Measurements from ENCODE around the gene CCDC57. TPM values are rescaled to one million over a fixed set of nuclear protein-coding genes. Genes with fewer than 3 reads are reported as not detected.
A peak's percentile ranks its signal among the peaks of the same experiment; 100 is the strongest.

Gene CCDC57
- total RNA-seq, 1 experiment from 2014 or later = 69.9 TPM

DNA sequence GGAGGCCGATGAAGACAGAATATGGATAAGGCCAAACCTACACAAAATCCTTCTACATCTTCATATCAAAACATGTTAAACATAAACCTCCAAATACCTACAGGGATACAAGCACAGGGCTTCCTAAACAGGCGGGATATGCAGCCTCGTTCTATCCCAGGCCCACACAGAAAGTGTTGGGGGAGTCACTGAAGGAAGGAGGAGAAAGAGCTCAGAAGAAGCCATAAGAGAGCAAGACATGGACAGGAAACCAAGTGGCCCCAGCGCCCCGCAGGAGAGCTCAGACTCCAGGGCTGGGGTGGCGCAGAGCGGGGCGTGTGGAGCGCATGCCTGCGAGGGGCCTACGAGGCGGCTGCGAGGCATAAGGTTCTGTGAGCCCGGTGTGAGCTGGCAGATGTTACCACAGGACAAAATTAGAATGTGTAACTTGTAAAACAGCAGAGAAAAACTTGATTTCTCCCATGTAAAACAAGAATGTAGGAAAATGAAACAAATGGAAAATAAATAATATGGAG, 103.6 kb downstream of the CCDC57 start:
- BruUV-seq (replicated peaks) = no TSS peak
- H3K36me3 Mint-ChIP-seq (ENCODE audit: insufficient read depth, unreplicated experiment) = peaks cover 37% of the 10 kb centered on the region
- CTCF ChIA-PET = no interaction called here
- no peak overlapping the region for H3K27ac Mint-ChIP-seq (ENCODE audit: unreplicated experiment)
- intact Hi-C loops (cut with micrococcal nuclease; ENCODE audit: unreplicated experiment) = loop anchor here (5.0 kb wide), 1 partner anchor 43 kb away; no protein-coding TSS in a partner anchor
- H3K4me1 Mint-ChIP-seq (ENCODE audit: low read depth, unreplicated experiment) = peaks cover 34% of the 10 kb centered on the region
- H3K4me3 Mint-ChIP-seq (ENCODE audit: low read depth, unreplicated experiment) = no peak overlapping the region
- DNase-seq = no peak
- no peaks in the 10 kb centered on the region for H3K27me3 Mint-ChIP-seq (ENCODE audit: unreplicated experiment)
- no peaks in the 10 kb centered on the region for H3K9me3 Mint-ChIP-seq (ENCODE audit: low read depth, unreplicated experiment)
- TF ChIP-seq, protein P1, sequence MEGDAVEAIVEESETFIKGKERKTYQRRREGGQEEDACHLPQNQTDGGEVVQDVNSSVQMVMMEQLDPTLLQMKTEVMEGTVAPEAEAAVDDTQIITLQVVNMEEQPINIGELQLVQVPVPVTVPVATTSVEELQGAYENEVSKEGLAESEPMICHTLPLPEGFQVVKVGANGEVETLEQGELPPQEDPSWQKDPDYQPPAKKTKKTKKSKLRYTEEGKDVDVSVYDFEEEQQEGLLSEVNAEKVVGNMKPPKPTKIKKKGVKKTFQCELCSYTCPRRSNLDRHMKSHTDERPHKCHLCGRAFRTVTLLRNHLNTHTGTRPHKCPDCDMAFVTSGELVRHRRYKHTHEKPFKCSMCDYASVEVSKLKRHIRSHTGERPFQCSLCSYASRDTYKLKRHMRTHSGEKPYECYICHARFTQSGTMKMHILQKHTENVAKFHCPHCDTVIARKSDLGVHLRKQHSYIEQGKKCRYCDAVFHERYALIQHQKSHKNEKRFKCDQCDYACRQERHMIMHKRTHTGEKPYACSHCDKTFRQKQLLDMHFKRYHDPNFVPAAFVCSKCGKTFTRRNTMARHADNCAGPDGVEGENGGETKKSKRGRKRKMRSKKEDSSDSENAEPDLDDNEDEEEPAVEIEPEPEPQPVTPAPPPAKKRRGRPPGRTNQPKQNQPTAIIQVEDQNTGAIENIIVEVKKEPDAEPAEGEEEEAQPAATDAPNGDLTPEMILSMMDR (IDR thresholded peaks at IDR 0.05; ENCODE audit: unreplicated experiment) = no peak

DNA sequence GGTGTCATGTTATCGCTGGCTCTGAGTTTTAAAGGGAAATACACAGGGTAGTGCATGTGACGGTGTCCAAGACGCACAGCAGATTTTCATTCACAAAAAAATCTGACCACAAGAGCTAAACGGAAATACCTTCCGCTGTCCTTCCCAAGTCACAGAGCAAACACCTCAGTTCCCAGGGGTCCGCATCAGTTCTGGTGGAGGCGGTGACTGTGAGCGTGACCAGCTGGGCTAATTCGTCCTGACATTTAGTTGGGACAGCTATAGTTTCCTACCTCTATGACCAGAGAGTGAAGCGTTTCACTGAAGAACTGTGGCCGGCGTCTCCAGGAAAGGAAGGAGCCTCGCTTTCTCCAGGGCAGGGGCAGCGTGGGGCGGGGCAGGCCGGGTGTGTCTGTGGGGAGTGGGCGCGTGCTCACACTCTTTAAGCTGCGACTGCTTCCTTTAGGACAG, 104.1 kb downstream of the CCDC57 start:
- CTCF ChIA-PET = no interaction called here
- no peak overlapping the region for H3K4me3 Mint-ChIP-seq (ENCODE audit: low read depth, unreplicated experiment)
- no TSS peak for BruUV-seq (replicated peaks)
- TF ChIP-seq, protein P1 (IDR thresholded peaks at IDR 0.05; ENCODE audit: unreplicated experiment) = no peak
- no peaks in the 10 kb centered on the region for H3K9me3 Mint-ChIP-seq (ENCODE audit: low read depth, unreplicated experiment)
- no peaks in the 10 kb centered on the region for H3K27me3 Mint-ChIP-seq (ENCODE audit: unreplicated experiment)
- H3K36me3 Mint-ChIP-seq (ENCODE audit: insufficient read depth, unreplicated experiment) = peaks cover 42% of the 10 kb centered on the region
- intact Hi-C loops (cut with micrococcal nuclease; ENCODE audit: unreplicated experiment) = loop anchor here (5.0 kb wide), 1 partner anchor 44 kb away; no protein-coding TSS in a partner anchor
- peaks cover 38% of the 10 kb centered on the region for H3K4me1 Mint-ChIP-seq (ENCODE audit: low read depth, unreplicated experiment)
- no peak for DNase-seq
- no peak overlapping the region for H3K27ac Mint-ChIP-seq (ENCODE audit: unreplicated experiment)

DNA sequence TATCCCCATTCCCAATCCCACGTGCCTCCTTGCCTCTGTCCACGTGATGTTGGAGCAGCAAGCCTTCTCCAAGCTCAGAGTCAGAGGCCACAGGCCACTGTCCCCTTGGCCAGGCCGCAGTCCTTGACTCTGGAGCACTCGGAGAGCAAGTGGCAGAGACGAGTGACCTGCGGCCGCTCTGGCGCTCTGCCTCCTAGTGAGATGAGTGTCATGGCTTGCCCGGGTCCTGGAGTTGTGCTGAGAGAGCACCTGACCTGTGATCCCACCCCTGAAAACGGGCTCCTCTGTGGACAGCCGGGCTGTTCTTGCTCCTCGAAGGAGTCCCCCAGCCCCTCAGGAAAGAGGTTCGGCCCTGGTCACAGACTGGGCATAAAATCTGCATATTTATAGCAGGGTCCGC, 104.6 kb downstream of the CCDC57 start:
- intact Hi-C loops (cut with micrococcal nuclease; ENCODE audit: unreplicated experiment) = loop anchor here (5.0 kb wide), 1 partner anchor 44 kb away; no protein-coding TSS in a partner anchor

DNA sequence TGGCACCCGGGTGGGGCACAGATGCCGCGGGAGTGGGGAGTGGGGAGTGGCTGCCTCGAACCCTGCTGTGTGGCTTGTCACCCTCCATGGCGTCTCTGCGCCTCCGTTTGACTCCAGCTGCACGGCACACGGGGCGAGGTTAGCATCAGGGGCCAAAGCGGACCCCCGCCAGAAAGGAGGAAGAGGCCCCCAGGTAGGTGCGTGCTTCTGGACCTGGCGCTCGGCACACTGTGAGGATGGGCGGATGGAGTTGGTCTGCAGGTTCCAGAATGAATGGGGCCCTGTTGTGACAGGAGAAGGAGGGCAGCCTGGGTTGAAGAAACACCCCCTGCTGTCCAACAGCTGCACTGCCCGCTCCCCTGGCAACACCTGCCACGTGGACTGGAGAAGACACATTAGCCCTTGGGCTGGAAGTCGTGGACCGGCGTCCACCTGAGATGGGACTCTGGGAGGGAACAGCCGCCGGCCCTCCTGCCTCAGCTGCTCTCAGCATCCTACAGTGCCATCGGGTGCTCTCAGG, 105.2 kb downstream of the CCDC57 start:
- Mint-ChIP-seq H3K4me1 (ENCODE audit: low read depth, unreplicated experiment) (peaks cover 38% of the 10 kb centered on the region), H3K27ac (ENCODE audit: unreplicated experiment) (no peak overlapping the region), H3K4me3 (ENCODE audit: low read depth, unreplicated experiment) (no peak overlapping the region), H3K36me3 (ENCODE audit: insufficient read depth, unreplicated experiment) (peaks cover 51% of the 10 kb centered on the region), H3K9me3 (ENCODE audit: low read depth, unreplicated experiment) (no peaks in the 10 kb centered on the region), H3K27me3 (ENCODE audit: unreplicated experiment) (no peaks in the 10 kb centered on the region)
- no peak for DNase-seq
- intact Hi-C loops (cut with micrococcal nuclease; ENCODE audit: unreplicated experiment) = loop anchor here (5.0 kb wide), 1 partner anchor 45 kb away; no protein-coding TSS in a partner anchor
- no TSS peak for BruUV-seq (replicated peaks)
- CTCF ChIA-PET = no interaction called here
- TF ChIP-seq, protein P1 (IDR thresholded peaks at IDR 0.05; ENCODE audit: unreplicated experiment) = peak; percentile 25

More for the DNA sequence above, 104.6 kb downstream of the CCDC57 start:
- H3K27ac Mint-ChIP-seq (ENCODE audit: unreplicated experiment) = no peak overlapping the region
- peaks cover 38% of the 10 kb centered on the region for H3K4me1 Mint-ChIP-seq (ENCODE audit: low read depth, unreplicated experiment)
- DNase-seq = no peak
- TF ChIP-seq, protein P1 (IDR thresholded peaks at IDR 0.05; ENCODE audit: unreplicated experiment) = no peak
- H3K36me3 Mint-ChIP-seq (ENCODE audit: insufficient read depth, unreplicated experiment) = peaks cover 47% of the 10 kb centered on the region
- H3K9me3 Mint-ChIP-seq (ENCODE audit: low read depth, unreplicated experiment) = no peaks in the 10 kb centered on the region
- BruUV-seq (replicated peaks) = no TSS peak
- no peak overlapping the region for H3K4me3 Mint-ChIP-seq (ENCODE audit: low read depth, unreplicated experiment)
- CTCF ChIA-PET = no interaction called here
- H3K27me3 Mint-ChIP-seq (ENCODE audit: unreplicated experiment) = no peaks in the 10 kb centered on the region

Data from Calu3 (cell line).